K562 (cell line): ENCODE data around the gene WNT7A. TPM values are rescaled to one million over a fixed set of nuclear protein-coding genes. Genes with fewer than 3 reads are reported as not detected.

Source experiments
- CBFA2T3 ChIP-seq: fragments of 450-650 bp; IDR thresholded peaks from 2 replicates; pipeline ENCODE4 v1.6.1; 2017
- CBX3 ChIP-seq, 2 experiments: IDR thresholded peaks; 1 replicate in 1 of 2; 2 replicates in 1 of 2; pipeline ENCODE4 v1.6.1; 2012; ENCODE audit warnings: inconsistent platforms in 2 of 2, low read length in 2 of 2, borderline replicate concordance in 1 of 2, control low read depth in 1 of 2
- CC2D1A ChIP-seq: fragments of 450-650 bp; IDR thresholded peaks from 2 replicates; pipeline ENCODE4 v1.6.1; 2017; ENCODE audit warnings: mild to moderate bottlenecking
- CREM ChIP-seq: IDR thresholded peaks from 2 replicates; pipeline ENCODE4 v1.6.1; 2014; ENCODE audit warnings: antibody characterized with exemption, low read depth
- CTCFL ChIP-seq: IDR thresholded peaks from 2 replicates; pipeline ENCODE4 v1.6.1; 2011; ENCODE audit warnings: borderline replicate concordance, low read depth, mild to moderate bottlenecking, moderate library complexity, low read length; ENCODE audit not compliant: insufficient read depth, poor library complexity, severe bottlenecking
- MAZ ChIP-seq, 2 experiments: fragments of 450-650 bp in 1 of 2; sonication (generic) in 1 of 2; formaldehyde crosslinking; IDR thresholded peaks in 1 of 2; conservative IDR thresholded peaks in 1 of 2; 2 replicates each; pipeline versions ENCODE4 v1.4.0 to v1.5.0; 2020; ENCODE audit warnings: mild to moderate bottlenecking in 1 of 2, missing genetic modification reagents in 1 of 2
- MYC ChIP-seq, 2 experiments: fragments of 250-450 bp in 1 of 2; sonication (Bioruptor Pico) in 1 of 2; IDR thresholded peaks; 2 replicates each; pipeline versions ENCODE4 v1.5.1 to v1.6.1; 2012 to 2021; ENCODE audit warnings: low read depth in 2 of 2, borderline replicate concordance in 1 of 2, improper control_type of control experiment in 1 of 2, low read length in 1 of 2, mild to moderate bottlenecking in 1 of 2, moderate library complexity in 1 of 2
- NCOR1 ChIP-seq: fragments of 450-650 bp; IDR thresholded peaks from 2 replicates; pipeline ENCODE4 v1.6.1; 2016; ENCODE audit warnings: mild to moderate bottlenecking, moderate library complexity
- NFIC ChIP-seq: fragments of 450-650 bp; IDR thresholded peaks from 2 replicates; pipeline ENCODE4 v1.6.1; 2017; ENCODE audit warnings: mild to moderate bottlenecking, inconsistent platforms
- NFRKB ChIP-seq: fragments of 450-650 bp; IDR thresholded peaks from 2 replicates; pipeline ENCODE4 v1.6.1; 2016; ENCODE audit warnings: low read depth
- PBX2 ChIP-seq, 2 experiments: IDR thresholded peaks in 1 of 2; conservative IDR thresholded peaks in 1 of 2; 2 replicates each; pipeline ENCODE4 v1.6.1; 2016; ENCODE audit warnings: low read depth in 2 of 2, mild to moderate bottlenecking in 1 of 2, missing compliant biosample characterization in 1 of 2, missing genetic modification characterization in 1 of 2, moderate library complexity in 1 of 2
- POLR2G ChIP-seq: fragments of 200-400 bp; formaldehyde crosslinking; IDR thresholded peaks from 2 replicates; pipeline ENCODE4 v1.6.1; 2017; ENCODE audit warnings: low read depth, mild to moderate bottlenecking, antibody characterized with exemption, low read length, moderate library complexity
- RFX1 ChIP-seq: fragments of 450-650 bp; IDR thresholded peaks from 2 replicates; pipeline ENCODE4 v1.6.1; 2016; ENCODE audit warnings: mild to moderate bottlenecking, moderate library complexity
- SRF ChIP-seq, 2 experiments: fragments of 250-450, 450-650 bp in 1 of 2; sonication (Bioruptor Pico) in 1 of 2; sonication (generic) in 1 of 2; formaldehyde crosslinking; IDR thresholded peaks; 2 replicates each; pipeline versions ENCODE4 v1.5.0 to v1.5.1; 2020 to 2022; ENCODE audit warnings: mild to moderate bottlenecking in 1 of 2, missing genetic modification reagents in 1 of 2
- USF2 ChIP-seq: sonication (generic); formaldehyde crosslinking; IDR thresholded peaks from 2 replicates; pipeline ENCODE4 v1.5.0; 2020; ENCODE audit warnings: missing genetic modification reagents
- XRCC5 ChIP-seq: fragments of 200-400 bp; formaldehyde crosslinking; IDR thresholded peaks from 2 replicates; pipeline ENCODE4 v1.6.1; 2017; ENCODE audit warnings: low read depth, mild to moderate bottlenecking, low read length
- ZNF134 ChIP-seq: fragments of 250-450 bp; sonication (Bioruptor Pico); conservative IDR thresholded peaks from 2 replicates; pipeline ENCODE4 v1.4.0; 2020
- ZNF174 ChIP-seq: fragments of 250-450 bp; sonication (Bioruptor Pico); IDR thresholded peaks from 2 replicates; pipeline ENCODE4 v1.4.0; 2020; ENCODE audit warnings: mild to moderate bottlenecking
- ZNF311 ChIP-seq: fragments of 250-450 bp; sonication (Bioruptor Pico); IDR thresholded peaks from 2 replicates; pipeline ENCODE4 v1.4.0; 2020; ENCODE audit warnings: mild to moderate bottlenecking, moderate library complexity
- ZNF507 ChIP-seq: conservative IDR thresholded peaks from 2 replicates; pipeline ENCODE4 v1.6.1; 2017; ENCODE audit warnings: missing genetic modification characterization, missing compliant biosample characterization
- ZNF76 ChIP-seq: fragments of 250-450 bp; sonication (Bioruptor Pico); IDR thresholded peaks from 2 replicates; pipeline ENCODE4 v1.4.0; 2020; ENCODE audit warnings: mild to moderate bottlenecking, moderate library complexity, borderline replicate concordance
- polyA plus RNA-seq, 8 experiments: library from polyadenylated mRNA; depleted of rRNA in 4 of 8; stranded (reverse) in 5 of 8; unstranded in 3 of 8; fragments of >200 nt; fragmentation: Nextera tagmentation in 2 of 8; fragmentation: Illumina TruSeq in 1 of 8; extraction: Ambion mirVana in 2 of 8; extraction: Trizol in 1 of 8; gene quantifications; 2 replicates each; pipeline versions ENCODE4 v1.2.1 to v1.2.3, GENCODE V29; 2011 to 2014; ENCODE audit warnings: inconsistent platforms in 1 of 8, missing spikeins in 1 of 8
- total RNA-seq, 7 experiments: library from RNA; depleted of rRNA in 6 of 7; stranded (reverse); fragments of >200 nt in 6 of 7; fragmentation: Illumina TruSeq in 2 of 7; extraction: Trizol in 2 of 7; gene quantifications; 2 replicates each; pipeline versions ENCODE4 v1.2.1 to v1.2.3, GENCODE V29; 2011 to 2021; ENCODE audit warnings: low replicate concordance in 1 of 7

WNT7A gene
- total and polyA plus RNA-seq, 9 of the 15 experiments (the other 6 are each of a cell fraction or from before 2014, with no cell fraction given), result 0.03 TPM; not detected in 8

- TF ChIP-seq NFRKB, result no peak
- no peak for TF ChIP-seq XRCC5
- no peak for TF ChIP-seq CBX3 (IDR thresholded peaks at IDR 0.05; ENCODE audit: borderline replicate concordance in 1 of 2, low read length in 2 of 2)
- TF ChIP-seq NCOR1, result no peak; the same call in 1 of the 2 replicates
- no peak for TF ChIP-seq RFX1
- TF ChIP-seq CC2D1A, result no peak
- TF ChIP-seq SRF (CRISPR knock-in tag; IDR thresholded peaks at IDR 0.05), result peak in 1 of 2 experiments; percentile 90; a peak in 2 of 4 replicates
- TF ChIP-seq CBFA2T3, result peak; percentile 45
- no peak for TF ChIP-seq PBX2 (CRISPR knock-in tag; IDR thresholded peaks at IDR 0.05; ENCODE audit: low read depth)
- no peak for TF ChIP-seq PBX2 (tag; conservative IDR thresholded peaks at IDR 0.05; ENCODE audit: low read depth)
- peak; percentile 62 to 80 for TF ChIP-seq MAZ (CRISPR knock-in tag; conservative IDR thresholded peaks at IDR 0.05 in 1 of 2, IDR thresholded peaks at IDR 0.05 in 1 of 2)
- TF ChIP-seq ZNF507, result no peak
- peak; percentile 36 for TF ChIP-seq NFIC
- TF ChIP-seq MYC (IDR thresholded peaks at IDR 0.05; ENCODE audit: low read depth, low read length), result no peak
- no peak for TF ChIP-seq MYC (CRISPR knock-in tag; IDR thresholded peaks at IDR 0.05; ENCODE audit: borderline replicate concordance, low read depth)
- TF ChIP-seq ZNF311 (CRISPR knock-in tag), result no peak
- TF ChIP-seq ZNF76 (CRISPR knock-in tag), result no peak
- TF ChIP-seq USF2 (CRISPR knock-in tag), result peak; percentile 63
- peak; percentile 16; the same call in 1 of the 2 replicates for TF ChIP-seq CREM
- no peak for TF ChIP-seq CTCFL
- TF ChIP-seq ZNF134, result no peak
- no peak for TF ChIP-seq ZNF174 (CRISPR knock-in tag)
- peak; percentile 73 for TF ChIP-seq POLR2G
Observed at GRCh38 chr3:13890377-13891016, 10.6 kb upstream of the WNT7A start (continued).
